Pancreas (tissue), 10 donors: ENCODE measurements around the gene PCGF1. TPM values are rescaled to one million over a fixed set of nuclear protein-coding genes. Genes with fewer than 3 reads are reported as not detected.

ENCODE experiments used
- ATAC-seq, 4 donors: fragments of 200-7000 bp; cut with Tn5 transposase; one replicate each; pipeline versions ENCODE4 v1.8.0 to v1.9.1; 2020; ENCODE audit warnings: mild to moderate bottlenecking in 4 of 4, moderate library complexity in 4 of 4
- DNase-seq, 6 donors: peaks; one replicate each; pipeline ENCODE4 v3.0.0-alpha.2; 2020
- FAIRE-seq: peaks from 2 replicates; lab custom pipeline; 2012; peaks lifted over from hg19 to GRCh38; lab: Jason Lieb, UNC
- H3K27ac ChIP-seq, 4 donors: fragments of 200-600 bp; sonication (generic); 1 replicate in 3 of 4; 2 replicates in 1 of 4; pipeline versions ENCODE4 v1.5.0 to v1.8.0; 2020
- H3K27me3 ChIP-seq, 4 donors: fragments of 200-600 bp; one replicate each; pipeline ENCODE4 v1.8.0; 2021
- H3K36me3 ChIP-seq, 3 donors: fragments of 200-600 bp; sonication (generic) in 1 of 3; one replicate each; pipeline versions ENCODE4 v1.5.0 to v1.8.0; 2020 to 2021
- H3K4me1 ChIP-seq, 3 donors: fragments of 200-600 bp; one replicate each; pipeline ENCODE4 v1.8.0; 2021
- H3K4me3 ChIP-seq, 4 donors: fragments of 200-600 bp; sonication (generic) in 2 of 4; one replicate each; pipeline versions ENCODE4 v1.5.0 to v1.8.0; 2020 to 2021
- H3K9me3 ChIP-seq, 4 donors: fragments of 200-600 bp; one replicate each; pipeline ENCODE4 v1.8.0; 2021
- CTCF ChIP-seq, 4 donors: fragments of 200-600 bp; sonication (generic) in 3 of 4; IDR thresholded peaks; one replicate each; pipeline versions ENCODE4 v1.5.0 to v1.8.0; 2021; ENCODE audit warnings: antibody characterized with exemption in 4 of 4
- WGBS, 2 donors: extraction: QIAGEN DNeasy Blood & Tissue Kit; methylation state at CpG; one replicate each; pipeline ENCODE4 v1.1.7; 2013; 5-methylcytosine and 5-hydroxymethylcytosine counted together
- intact Hi-C, 3 donors: fragments of 100-400 bp; cut with DNase I; formaldehyde crosslinking; loops; one replicate each; pipeline versions ENCODE4 v1.11.1 to v1.14.2; 2022
- polyA plus RNA-seq, 2 donors: library from polyadenylated mRNA; stranded (reverse); fragments of 200-250 nt; gene quantifications; one replicate each; pipeline ENCODE4 v1.2.3, GENCODE V29; 2013
- total RNA-seq, 6 donors: library from RNA; stranded (reverse); fragmentation: NEBNext Ultra II Directional in 4 of 6; extraction: Animal tissue kit (Norgen Biotek cat#: 25700) in 4 of 6; gene quantifications; one replicate each; pipeline versions ENCODE4 v1.2.1 to v1.2.4, GENCODE V29; 2021 to 2023
- donor health status: healthy with polysubstance abuse.
- donor health status: DM: no; HTN: no; CAD: no; lungs with moderate emphysema.
- donor health status: DM: no; HTN: no; CAD: no.
- donor health status: control.
- donor health status: control.
- donor health status: Bipolar disorder and iron deficiency.
- donor health status: DM: yes; HTN: yes; CAD: no.
- donor health status: DM: no; HTN: no; CAD: no.
- donor health status: DM: no; HTN: no; CAD: no.
- donor health status: DM: yes; HTN: yes; CAD: no.

The PCGF1 gene
- total and polyA plus RNA-seq, 8 donors, result 8.8 to 16.4 (median 12.4) TPM

GRCh38 chr2:74538881-74539339, 31.4 kb upstream of the PCGF1 start:
- FAIRE-seq, result no peak
- Histone ChIP-seq H3K36me3 (no peaks in the 10 kb centered on the region), H3K27me3 (no peaks in the 10 kb centered on the region), H3K9me3 (no peaks in the 10 kb centered on the region), H3K4me3 (no peak overlapping the region), H3K4me1 (no peaks in the 10 kb centered on the region), H3K27ac (no peak overlapping the region)
- no peak for DNase-seq
- ATAC-seq, result no peak
- intact Hi-C loops, result no loop called here
- no peak for TF ChIP-seq CTCF (IDR thresholded peaks at IDR 0.05)
- 52 to 59% methylated on average over 7 of the region's 7 CpGs for WGBS, 2 donors

- intact Hi-C loops, result no loop called here
- no peaks in the 10 kb centered on the region for H3K4me1 ChIP-seq
- 45 to 55% methylated on average over 4 of the region's 4 CpGs for WGBS, 2 donors
These were observed 29.6 kb upstream of the PCGF1 start for GRCh38 chr2:74537140-74537539.

GRCh38 chr2:74536166-74536950, 28.9 kb upstream of the PCGF1 start:
- no peaks in the 10 kb centered on the region for H3K36me3 ChIP-seq
- ATAC-seq (no peak), DNase-seq (peak in 2 of 6 donors; percentile 23 to 43), FAIRE-seq (no peak)
- intact Hi-C loops, result no loop called here
- H3K4me1 ChIP-seq, result peaks cover 0 to under 1% (median 0%) of the 10 kb centered on the region in 3 donors
- H3K4me3 ChIP-seq, result no peak overlapping the region
- no peak for TF ChIP-seq CTCF (IDR thresholded peaks at IDR 0.05)
- 60 to 78% methylated on average over 23 of the region's 23 CpGs for WGBS, 2 donors
- no peaks in the 10 kb centered on the region for H3K27me3 ChIP-seq
- H3K9me3 ChIP-seq, result no peaks in the 10 kb centered on the region
- no peak overlapping the region for H3K27ac ChIP-seq

More at GRCh38 chr2:74537140-74537539, 29.6 kb upstream of the PCGF1 start:
- no peak for DNase-seq
- FAIRE-seq, result no peak
- Histone ChIP-seq H3K36me3 (no peaks in the 10 kb centered on the region), H3K27ac (no peak overlapping the region), H3K27me3 (no peaks in the 10 kb centered on the region), H3K9me3 (no peaks in the 10 kb centered on the region), H3K4me3 (no peak overlapping the region)
- ATAC-seq, result no peak
- no peak for TF ChIP-seq CTCF (IDR thresholded peaks at IDR 0.05)

- Histone ChIP-seq H3K27me3 (no peaks in the 10 kb centered on the region), H3K27ac (no peak overlapping the region), H3K4me3 (no peak overlapping the region), H3K9me3 (no peaks in the 10 kb centered on the region), H3K36me3 (no peaks in the 10 kb centered on the region), H3K4me1 (peaks cover 0 to 8% (median 7%) of the 10 kb centered on the region in 3 donors)
- no peak for FAIRE-seq
- no peak for ATAC-seq
- peak in 2 of 6 donors; percentile 10 to 46 for DNase-seq
- intact Hi-C loops, result no loop called here
- TF ChIP-seq CTCF (IDR thresholded peaks at IDR 0.05), result no peak
- 77 to 82% methylated on average over 10 of the region's 10 CpGs for WGBS, 2 donors
These were observed 28.0 kb upstream of the PCGF1 start for GRCh38 chr2:74535440-74535965.

- DNase-seq, result peak in 2 of 6 donors; percentile 11 to 39
- no peak overlapping the region for H3K27ac ChIP-seq
- H3K4me1 ChIP-seq, result peaks cover 0 to 8% (median 7%) of the 10 kb centered on the region in 3 donors
- no peak for FAIRE-seq
- no peak for TF ChIP-seq CTCF (IDR thresholded peaks at IDR 0.05)
- 70 to 86% methylated on average over 12 of the region's 12 CpGs for WGBS, 2 donors
- intact Hi-C loops, result no loop called here
- no peaks in the 10 kb centered on the region for H3K36me3 ChIP-seq
- no peaks in the 10 kb centered on the region for H3K27me3 ChIP-seq
- H3K9me3 ChIP-seq, result no peaks in the 10 kb centered on the region
- no peak overlapping the region for H3K4me3 ChIP-seq
- ATAC-seq, result no peak
These were observed 26.9 kb upstream of the PCGF1 start for GRCh38 chr2:74534411-74534810.
